HG02840 (cell line): ENCODE data around the gene GFER.
A peak's percentile ranks its signal among the peaks of the same experiment; 100 is the strongest.
"Not testable (repeated sequence)": the region's sequence is repeated elsewhere in the genome, so short reads cannot be mapped to it uniquely, and the experiment has no call there.

Experiments used
- ATAC-seq: cut with Tn5 transposase; IDR thresholded peaks from one replicate; pipeline ENCODE4 v1.9.1; 2021; ENCODE audit warnings: mild to moderate bottlenecking, moderate library complexity, moderate number of reproducible peaks; ENCODE audit not compliant: unreplicated experiment, low FRiP score

The GFER gene

DNA sequence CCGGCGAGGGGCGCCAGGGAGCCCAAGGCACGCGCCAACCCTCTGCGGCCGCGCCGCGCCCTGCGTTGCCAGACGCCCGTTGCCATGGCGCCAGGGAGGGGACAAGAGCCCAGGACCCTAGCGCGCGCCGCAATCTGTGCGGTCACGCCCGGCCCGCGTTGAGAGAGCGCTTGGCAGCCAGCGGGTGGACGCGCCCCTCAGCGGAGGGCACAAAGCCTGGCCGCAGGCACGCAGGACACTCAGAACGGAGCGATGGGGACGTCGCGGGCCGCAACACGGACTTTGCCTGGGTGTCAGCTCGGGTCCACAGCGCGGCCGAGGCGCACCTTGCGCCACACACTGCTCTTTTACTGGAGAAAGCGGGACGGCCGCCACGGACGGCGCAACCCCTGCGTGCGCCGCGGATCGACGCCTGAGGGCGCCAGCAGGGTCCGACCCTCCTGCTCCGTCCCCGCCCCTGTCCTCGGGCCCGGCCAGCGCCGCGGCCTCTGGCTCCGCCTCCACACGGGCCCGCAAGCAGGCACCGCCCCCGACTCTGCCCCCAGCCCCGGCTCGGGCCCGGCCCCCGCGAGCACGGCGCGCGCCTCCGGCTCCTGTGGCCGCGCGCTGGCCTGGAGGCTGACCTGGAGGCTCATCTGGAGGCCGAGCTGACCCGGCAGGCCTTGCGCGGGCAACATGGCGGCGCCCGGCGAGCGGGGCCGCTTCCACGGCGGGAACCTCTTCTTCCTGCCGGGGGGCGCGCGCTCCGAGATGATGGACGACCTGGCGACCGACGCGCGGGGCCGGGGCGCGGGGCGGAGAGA lies at the start of gene GFER:
Gene GFER, plus strand, starts transcription at position 650 of the 803 bp plus-strand sequence. Its CDS starts 26 bp downstream, at position 676.
- peak; percentile 78 for ATAC-seq

DNA sequence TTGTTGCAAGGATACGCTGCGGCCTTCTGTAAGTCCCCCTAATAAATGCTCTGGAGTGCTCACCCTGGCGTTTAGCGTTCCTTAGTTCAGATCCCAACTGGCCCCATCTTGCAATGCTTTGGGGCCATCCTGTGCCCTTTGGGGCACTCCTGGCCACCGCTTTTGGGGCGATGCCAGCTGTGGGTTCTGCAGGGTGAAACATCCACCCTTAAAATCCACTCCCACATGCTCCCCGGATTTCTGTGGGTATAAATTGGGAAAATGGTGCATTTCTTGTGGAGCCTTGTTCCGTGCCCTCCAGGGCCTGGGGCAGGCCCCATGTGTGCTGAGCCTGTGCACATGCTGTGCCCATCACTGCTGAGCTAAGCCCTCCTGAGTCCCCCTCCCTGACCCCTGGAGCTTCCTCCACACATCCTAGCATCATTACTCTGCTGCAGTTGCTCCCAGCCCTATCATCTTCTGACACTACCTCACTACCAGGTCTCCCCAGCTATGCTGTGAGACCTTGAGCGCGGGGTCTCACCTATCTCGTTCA lies 47.0 kb upstream of the GFER start:
- no peak for ATAC-seq

DNA sequence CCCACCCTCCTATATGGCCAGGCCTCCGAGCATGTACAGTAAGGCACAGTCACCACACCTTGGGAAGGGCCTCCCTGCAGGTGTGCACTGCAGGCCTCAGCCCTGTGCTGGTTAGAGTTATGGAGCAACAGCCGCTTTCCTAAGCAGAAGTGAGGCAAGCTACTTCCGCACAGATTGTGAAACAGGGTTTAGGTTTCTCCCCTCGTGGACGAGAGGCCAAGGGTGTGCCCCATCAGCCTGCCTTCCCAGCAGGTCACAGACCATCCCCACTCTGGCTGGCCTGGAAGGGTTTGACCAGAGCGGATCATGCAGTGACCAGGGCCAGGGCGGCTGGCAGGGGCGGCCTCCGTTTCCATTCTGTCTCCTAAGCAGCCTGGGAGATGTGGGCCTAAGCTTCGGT lies 45.7 kb upstream of the GFER start:
- no peak for ATAC-seq

DNA sequence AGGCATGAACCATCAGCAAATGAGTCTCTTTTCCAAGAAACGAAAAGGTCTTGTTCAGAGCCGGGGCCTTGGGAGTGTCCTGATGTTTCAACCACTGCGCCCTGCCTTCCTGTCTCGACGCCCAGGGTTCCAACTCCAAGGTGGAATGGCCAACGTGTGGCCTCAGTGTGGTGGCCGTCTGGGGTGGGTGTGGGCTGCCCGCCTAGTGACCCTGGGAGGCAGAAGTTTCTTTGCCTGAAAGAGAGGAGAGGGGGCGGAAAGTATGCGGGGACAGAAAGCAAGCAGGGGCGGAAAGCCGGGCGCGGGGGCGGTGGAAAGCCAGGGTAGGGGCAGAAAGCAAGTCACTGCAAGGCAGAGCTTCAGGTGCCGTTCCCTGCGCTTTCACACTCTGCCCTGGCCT lies 45.1 kb upstream of the GFER start:
- ATAC-seq, result no peak

DNA sequence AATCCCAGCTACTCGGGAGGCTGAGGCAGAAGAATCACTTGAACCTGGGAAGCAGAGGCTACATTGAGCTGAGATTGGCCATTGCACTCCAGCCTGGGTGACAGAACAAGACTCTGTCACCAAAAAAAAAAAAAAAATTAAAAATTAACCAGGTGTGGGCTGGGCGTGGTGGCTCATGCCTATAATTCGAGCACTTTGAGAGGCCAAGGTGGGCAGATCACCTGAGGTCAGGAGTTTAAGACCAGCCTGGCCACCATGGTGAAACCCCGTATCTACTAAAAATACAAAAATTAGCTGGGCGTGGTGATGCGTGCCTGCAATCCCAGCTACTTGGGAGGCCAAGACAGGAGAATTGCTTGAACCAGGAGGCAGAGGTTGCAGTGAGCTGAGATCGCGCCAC lies 44.2 kb upstream of the GFER start:
- not testable (repeated sequence) for ATAC-seq

DNA sequence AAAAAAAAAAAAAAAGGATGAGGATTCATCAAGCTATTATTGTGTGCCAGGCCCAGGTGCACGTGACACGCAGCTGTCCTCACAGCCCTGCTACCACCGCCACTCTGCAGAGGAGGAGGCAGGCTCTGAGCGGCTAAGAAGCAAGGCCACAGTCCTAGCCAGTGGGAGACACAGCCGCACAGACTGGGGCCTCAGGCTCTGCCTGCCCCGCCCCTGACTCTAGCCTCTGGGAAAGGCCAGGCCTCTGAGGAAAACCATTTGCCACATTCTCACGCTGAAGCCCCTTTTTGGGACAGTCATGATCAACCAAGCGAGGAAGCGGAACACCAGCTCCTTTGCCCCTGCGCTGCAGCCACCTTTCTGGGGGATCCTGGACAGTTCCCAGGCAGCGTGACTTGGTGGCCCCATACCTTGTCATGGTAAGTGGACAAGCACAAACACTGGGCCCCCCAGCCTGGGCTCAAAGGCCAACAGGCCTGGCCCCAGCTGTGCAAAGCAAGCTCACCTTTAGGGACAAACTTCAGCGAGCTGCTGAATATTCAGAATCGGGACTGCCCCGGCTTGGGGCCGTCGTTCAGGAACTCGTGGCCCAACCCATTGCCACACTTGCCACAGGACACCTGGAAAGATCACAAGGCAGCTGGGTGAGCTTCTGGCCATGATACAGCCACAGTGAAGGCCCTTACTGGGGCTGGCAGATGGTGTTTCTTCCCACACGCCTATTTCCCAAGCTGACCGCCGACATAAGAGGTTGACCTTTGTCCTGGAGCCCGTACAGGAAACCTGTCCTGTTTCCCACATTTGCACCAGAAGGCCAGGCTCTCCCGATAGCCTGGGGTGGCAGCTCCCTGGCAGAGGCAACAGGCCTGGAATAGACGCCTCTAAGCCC lies 43.5 kb upstream of the GFER start:
- no peak for ATAC-seq

DNA sequence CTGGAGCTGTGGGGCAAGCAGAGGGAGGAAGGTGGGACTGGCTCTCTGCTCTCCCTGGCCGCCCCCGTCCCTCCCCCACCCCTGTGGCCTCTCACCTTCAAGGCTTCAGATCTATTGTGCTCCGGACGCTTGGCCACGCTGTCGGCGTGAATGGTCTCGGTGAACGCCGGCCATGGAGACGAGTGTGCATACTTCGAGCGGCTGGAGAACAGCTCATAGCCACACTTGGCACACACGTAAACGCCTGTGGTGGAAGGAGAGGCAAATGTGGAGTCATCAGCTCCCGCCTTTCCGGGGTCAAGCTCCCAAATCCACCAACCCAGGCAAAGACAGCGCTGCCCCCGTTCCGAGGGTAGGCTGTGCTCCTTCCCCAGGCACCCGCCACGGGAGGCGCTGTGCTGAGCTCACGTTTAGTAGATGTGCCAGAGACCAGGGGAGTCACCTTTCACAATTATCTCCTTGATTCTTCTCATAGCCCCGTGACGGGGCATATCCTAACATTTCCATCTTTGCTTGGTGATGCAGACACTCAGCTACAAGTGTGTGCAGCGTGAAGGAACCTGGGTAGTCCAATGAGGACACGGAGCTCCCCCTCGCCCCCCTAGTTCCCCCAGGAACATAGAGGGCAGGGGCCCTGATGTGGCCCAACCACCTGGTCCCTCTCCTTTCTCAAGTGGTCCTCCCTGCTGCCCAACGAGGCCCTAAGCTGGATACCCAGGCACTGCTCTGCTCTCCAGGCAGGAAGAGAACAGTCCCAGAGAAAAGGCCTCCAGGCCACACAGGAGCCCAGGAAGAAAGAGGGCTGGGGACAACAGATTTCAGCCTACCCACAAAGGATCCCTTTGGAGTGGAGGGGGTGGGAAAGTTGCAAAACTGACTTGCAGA lies 42.6 kb upstream of the GFER start:
- no peak for ATAC-seq

DNA sequence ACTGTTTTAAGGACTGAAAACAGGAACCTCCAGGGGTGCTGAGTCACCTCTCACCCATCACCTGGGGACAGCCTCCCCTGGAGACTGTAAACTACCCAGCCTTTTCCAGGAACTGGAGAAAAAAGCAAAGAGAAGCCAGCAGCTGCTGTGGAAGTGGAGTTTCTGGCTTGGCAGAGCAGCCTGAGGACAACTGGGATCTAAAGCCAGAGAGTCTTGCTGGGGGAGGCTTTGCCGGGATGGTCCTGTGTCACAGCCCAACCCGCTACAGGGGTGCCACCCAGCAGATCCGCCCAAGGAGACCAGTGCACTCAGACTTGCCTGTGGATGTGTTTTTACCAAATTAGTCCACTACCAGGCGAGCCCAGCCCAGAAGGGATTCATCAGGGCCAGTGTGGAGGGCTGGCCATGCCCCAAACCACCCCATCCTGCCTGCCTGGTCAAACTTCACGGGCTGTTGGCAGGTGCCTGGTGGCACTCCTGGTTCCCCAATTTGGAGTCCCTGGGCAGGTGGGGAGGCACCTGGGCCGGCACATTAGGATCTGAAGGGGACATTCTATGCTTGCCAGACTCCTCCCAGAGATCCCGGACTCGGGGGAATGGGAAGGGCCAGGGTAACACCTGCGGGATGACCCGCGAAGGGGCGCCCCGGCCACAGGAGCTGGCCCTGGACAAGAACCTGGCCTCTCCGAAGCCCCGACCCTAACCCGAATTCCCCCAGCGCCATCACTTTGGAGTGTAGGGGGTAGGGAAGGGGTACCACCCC lies 41.8 kb upstream of the GFER start:
- no peak for ATAC-seq

DNA sequence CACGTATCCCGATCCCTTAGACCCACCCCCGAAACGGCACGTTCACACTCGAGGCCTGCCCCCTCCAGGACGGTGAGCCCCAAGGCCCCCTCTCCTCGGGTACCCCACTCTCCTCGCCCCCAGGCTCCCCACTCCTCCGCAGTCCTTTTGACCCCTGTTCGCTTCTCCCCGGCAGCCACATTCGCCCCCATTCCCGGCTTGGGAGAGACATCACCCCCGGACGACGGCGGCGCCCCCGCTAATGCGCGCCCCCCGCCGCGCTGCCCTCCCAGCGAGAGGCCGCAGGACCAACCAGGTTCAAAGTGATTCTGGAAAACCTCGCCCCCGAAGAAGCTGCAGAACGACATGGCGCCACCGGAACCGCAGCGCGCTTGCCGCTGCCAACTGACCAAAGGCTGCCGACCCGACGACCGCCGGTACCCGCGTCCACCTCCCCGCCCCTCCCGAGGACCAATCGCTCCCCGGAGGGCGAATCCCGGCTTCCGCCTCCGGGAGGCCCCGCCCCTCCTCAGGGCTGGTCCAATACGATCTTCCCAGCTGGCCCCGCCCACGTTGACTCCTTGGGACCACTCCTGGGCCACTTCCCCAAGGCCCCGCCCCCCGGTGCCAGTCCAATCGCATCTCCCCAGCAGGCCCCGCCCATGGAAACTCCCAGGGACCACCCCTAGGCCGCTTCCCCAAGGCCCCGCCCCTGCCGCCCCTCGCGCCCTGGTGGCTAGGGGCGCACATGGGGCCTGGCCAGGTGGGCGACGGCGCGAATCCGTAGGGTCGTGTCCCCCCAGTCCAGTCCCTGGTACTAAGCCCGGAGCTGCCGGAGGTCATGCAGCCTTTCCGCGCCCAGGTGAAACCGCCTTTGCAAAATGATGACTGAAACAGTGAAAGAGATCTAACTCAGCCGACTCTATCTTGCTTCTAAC lies 40.9 kb upstream of the GFER start, which contains the start of gene MSRB1:
Gene MSRB1, minus strand, starts transcription at position 390 of the 917 bp plus-strand sequence. Its CDS starts 43 bp downstream, at position 347.
- peak; percentile 89 for ATAC-seq

DNA sequence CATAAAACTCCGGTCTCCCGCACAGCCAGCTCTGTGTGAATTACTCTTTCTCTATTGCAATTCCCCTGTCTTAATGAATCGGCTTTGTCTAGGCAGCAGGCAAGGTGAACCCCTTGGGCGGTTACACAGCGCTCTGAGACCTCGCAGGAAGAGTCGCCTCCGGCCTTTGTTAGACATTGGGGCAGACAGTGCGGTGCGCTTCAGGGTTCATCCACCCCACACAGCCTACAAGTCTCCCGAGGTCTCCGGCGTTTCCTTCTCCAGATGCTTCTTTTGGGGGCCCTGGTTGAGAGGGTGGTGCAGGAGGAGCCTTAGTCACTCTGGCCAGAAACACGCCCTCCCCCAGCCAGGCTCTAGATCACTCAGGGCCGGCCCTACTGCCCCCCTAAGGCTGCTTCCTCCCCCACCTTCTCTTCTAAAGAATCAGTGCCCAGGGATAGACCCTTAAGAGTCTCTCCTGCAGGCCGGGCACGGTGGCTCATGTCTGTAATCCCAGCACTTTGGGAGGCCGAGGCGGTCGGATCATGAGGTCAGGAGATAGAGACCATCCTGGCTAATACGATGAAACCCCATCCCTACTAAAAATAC lies 39.3 kb upstream of the GFER start:
- ATAC-seq, result no peak

DNA sequence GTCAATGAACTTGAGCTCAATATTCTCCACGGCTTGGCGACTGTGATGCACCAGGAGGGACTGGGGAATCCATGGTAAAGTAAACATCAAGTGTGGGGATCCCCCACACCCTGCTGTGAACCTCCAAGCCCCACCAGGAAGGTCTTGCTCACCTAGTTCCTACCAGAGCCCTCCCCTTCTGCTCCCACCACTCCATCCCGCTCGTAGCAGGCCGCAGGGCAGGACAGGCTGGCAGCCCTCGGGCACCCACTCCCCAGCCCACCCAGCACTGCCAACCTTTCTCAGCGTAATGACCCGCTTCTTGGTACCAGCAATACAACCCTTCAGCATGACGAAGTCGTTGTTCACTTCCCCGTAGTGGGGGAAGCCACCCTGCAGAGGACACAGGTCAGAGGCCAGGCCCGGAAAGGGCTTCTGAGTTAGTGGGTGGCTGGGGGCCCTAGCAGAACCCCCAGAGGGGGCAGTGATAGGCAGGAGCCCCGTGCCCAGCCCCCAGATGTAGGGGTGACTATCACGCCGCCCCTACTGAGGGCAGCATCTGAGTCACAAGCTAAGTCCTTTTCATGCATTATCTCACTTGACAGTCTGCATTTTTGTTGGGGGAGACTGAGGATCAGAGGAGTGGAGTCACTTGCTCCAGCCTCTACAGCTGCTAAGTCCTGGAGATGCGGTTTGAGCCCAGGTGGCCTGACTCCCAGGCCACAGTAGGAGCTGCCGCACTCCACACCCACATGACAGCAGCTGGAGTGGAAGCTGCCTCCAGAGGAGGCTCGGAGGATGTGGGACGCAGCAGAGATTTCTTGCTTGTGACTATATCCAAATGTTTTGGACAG lies 38.2 kb upstream of the GFER start:
- ATAC-seq, result no peak

DNA sequence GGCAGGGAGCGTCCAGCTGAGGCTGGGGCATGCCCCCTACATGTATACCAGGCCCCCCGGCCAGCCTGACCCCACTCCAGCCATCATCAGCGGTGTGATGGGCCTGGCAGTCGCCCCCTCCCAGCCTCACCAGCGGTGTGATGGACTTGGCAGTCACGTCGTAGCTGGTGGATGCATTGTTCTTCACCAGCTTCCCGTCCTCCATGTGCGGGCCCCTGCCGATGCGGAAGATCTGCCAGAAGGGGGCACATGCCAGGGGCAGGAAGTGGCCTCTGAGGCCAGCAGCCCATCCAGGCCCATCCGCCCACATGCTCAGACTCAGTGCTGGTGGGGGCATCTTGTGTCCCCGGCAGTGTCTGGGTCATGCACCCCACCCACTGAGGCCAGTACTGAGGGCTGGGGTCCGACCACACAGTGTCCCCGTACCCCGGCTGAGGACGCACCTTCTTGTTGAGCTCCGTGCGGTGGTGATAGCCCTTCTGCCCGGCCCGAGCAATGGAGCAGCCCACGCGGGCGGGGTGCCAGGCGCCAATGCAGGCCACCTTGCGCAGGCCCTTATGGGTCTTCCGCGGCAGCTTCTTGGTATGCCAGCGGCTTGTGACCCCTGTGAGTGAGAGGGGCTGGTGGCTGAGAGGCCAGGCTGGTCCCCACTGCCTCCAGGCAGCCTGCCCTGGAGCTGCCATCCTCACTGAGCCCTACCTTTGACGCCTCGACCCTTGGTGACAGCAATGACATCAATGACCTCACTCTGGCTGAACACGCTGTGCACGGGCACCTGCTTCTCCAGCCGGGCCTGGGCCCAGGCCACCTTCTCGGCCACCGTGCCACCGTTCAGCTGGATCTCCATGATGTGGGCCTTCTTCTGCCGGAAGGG lies 37.3 kb upstream of the GFER start:
- ATAC-seq, result no peak

DNA sequence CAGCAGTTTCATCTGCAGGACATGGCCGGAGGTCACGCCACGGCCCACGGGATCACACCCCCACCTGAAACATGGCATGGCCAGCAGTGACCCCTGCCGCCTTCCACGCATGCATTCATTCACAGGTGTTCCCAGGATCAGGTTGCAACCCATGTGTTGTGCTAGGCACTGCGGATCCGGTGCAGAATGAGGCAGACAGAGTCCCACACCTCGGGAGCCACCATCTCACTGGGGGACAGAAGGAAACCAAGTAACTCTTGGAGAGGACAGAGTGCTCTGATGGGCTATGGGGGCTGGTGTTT lies 36.7 kb upstream of the GFER start:
- ATAC-seq, result no peak

DNA sequence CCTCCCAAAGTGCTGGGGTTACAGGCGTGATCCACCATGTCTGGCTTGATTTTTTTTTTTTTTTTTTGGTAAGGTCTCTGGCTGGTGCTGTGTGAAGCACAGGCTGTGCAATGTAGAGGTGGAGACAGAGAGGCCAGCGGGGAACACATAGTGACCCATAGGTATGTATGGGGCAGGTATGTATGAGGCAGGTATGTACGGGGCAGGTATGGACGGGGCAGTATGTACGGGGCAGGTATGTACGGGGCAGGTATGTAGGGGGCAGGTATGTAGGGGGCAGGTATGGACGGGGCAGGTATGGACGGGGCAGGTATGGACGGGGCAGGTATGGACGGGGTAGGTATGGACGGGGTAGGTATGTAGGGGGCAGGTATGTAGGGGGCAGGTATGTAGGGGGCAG lies 34.5 kb upstream of the GFER start:
- ATAC-seq, result no peak

DNA sequence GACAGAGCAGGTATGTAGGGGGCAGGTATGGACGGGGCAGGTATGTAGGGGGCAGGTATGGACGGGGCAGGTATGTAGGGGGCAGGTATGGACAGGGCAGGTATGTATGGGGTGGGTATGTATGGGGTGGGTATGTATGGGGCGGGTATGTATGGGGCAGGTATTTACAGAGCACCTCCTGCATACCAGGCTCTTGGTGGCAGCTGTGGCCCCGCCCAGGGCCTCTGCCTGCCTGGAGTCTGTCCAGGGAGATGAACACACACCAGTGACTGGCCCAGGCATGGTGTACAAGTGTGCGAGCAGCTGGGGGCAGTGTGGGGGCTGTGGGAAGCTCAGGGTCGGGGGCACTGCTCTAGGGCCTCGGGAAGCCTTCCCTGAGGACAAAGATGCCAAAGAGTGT lies 33.9 kb upstream of the GFER start:
- ATAC-seq, result no peak

DNA sequence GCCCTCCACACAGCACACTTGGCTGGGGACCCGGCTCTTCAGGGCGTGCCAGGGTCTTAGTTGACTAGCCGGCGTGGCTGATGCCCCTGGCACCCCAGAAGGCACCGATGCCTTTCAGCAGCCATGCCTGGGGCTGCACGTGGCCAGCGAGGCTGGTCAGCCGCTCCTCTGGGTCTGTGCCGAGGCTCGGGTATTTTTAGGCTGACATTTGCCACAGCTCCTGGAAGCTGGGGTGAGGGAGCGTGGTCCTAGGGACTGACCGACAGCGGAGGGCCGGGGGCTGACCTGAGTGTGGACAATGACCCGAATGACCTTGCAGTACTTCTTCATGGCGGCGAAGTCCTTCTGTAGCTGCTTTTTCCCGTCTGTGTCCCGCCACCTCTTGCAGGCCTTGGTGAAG lies 33.4 kb upstream of the GFER start:
- ATAC-seq, result no peak
